Testis (tissue), 3 donors: ENCODE data around the gene GSG1L2. TPM values are rescaled to one million over a fixed set of nuclear protein-coding genes. Genes with fewer than 3 reads are reported as not detected.

ENCODE experiments used
- DNase-seq: peaks from one replicate; pipeline ENCODE4 v3.0.0-alpha.2; 2019
- H3K27ac ChIP-seq, 2 donors: fragments of 200-600 bp; sonication (generic); one replicate each; pipeline ENCODE4 v1.5.1; 2019
- H3K27me3 ChIP-seq: fragments of 200-600 bp; sonication (generic); one replicate; pipeline ENCODE4 v1.5.1; 2019
- H3K36me3 ChIP-seq: fragments of 200-600 bp; sonication (generic); one replicate; pipeline ENCODE4 v1.5.1; 2017; ENCODE audit warnings: low read depth; ENCODE audit errors: missing control alignments
- H3K4me1 ChIP-seq: fragments of 200-600 bp; sonication (generic); one replicate; pipeline ENCODE4 v1.5.1; 2019
- H3K4me3 ChIP-seq, 2 donors: fragments of 200-600 bp; sonication (generic); one replicate each; pipeline ENCODE4 v1.5.1; 2017 to 2019
- H3K9me3 ChIP-seq: fragments of 200-600 bp; sonication (generic); one replicate; pipeline ENCODE4 v1.5.1; 2017
- POLR2A ChIP-seq: fragments of 450-650 bp; IDR thresholded peaks from one replicate; pipeline ENCODE4 v1.6.1; 2017; ENCODE audit warnings: antibody characterized with exemption, mild to moderate bottlenecking, moderate library complexity
- WGBS, 2 donors: methylation state at CpG; one replicate each; pipeline ENCODE4 v1.1.5; 2018; 5-methylcytosine and 5-hydroxymethylcytosine counted together
- intact Hi-C: fragments of 100-400 bp; cut with DNase I; formaldehyde crosslinking; loops from one replicate; pipeline ENCODE4 v1.15.1; 2023; ENCODE audit warnings: low total_unique reads
- polyA plus RNA-seq: library from polyadenylated mRNA; stranded (reverse); fragments of 350-450 nt; fragmentation: Illumina TruSeq; extraction: RNeasy Lipid Tissue Mini Kit (QIAGEN cat#74804); gene quantifications from one replicate; pipeline ENCODE4 v1.2.3, GENCODE V29; 2014; ENCODE audit warnings: low read depth, low replicate concordance; ENCODE audit not compliant: insufficient read depth
- total RNA-seq, 2 donors: library from RNA; depleted of rRNA; stranded (reverse); fragments of >200 nt; gene quantifications; one replicate each; pipeline ENCODE4 v1.2.3, GENCODE V29; 2016
- TF ChIP-seq, protein P1 (sequence below), 3 experiments: fragments of 450-650 bp in 2 of 3; fragments of 200-600 bp in 1 of 3; sonication (generic) in 1 of 3; IDR thresholded peaks; one replicate each; pipeline ENCODE4 v1.5.1; 2016 to 2019; ENCODE audit warnings: antibody characterized with exemption in 3 of 3, mild to moderate bottlenecking in 2 of 3, moderate library complexity in 1 of 3

The GSG1L2 gene
- total and polyA plus RNA-seq, 3 donors from 2014 or later: 0.50 to 0.79 TPM; not detected in 1

- intact Hi-C loops: no loop called here
- Histone ChIP-seq H3K27ac (no peak overlapping the region), H3K27me3 (no peaks in the 10 kb centered on the region), H3K4me1 (peaks cover 34% of the 10 kb centered on the region), H3K4me3 (no peak overlapping the region), H3K36me3 (no peaks in the 10 kb centered on the region), H3K9me3 (no peaks in the 10 kb centered on the region)
- TF ChIP-seq POLR2A: no peak
- TF ChIP-seq, protein P1, sequence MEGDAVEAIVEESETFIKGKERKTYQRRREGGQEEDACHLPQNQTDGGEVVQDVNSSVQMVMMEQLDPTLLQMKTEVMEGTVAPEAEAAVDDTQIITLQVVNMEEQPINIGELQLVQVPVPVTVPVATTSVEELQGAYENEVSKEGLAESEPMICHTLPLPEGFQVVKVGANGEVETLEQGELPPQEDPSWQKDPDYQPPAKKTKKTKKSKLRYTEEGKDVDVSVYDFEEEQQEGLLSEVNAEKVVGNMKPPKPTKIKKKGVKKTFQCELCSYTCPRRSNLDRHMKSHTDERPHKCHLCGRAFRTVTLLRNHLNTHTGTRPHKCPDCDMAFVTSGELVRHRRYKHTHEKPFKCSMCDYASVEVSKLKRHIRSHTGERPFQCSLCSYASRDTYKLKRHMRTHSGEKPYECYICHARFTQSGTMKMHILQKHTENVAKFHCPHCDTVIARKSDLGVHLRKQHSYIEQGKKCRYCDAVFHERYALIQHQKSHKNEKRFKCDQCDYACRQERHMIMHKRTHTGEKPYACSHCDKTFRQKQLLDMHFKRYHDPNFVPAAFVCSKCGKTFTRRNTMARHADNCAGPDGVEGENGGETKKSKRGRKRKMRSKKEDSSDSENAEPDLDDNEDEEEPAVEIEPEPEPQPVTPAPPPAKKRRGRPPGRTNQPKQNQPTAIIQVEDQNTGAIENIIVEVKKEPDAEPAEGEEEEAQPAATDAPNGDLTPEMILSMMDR (IDR thresholded peaks at IDR 0.05): no peak
- DNase-seq: no peak
- WGBS, 2 donors: 54 to 66% methylated on average over 4 of the region's 4 CpGs
Observed at GRCh38 chr17:9839433-9839832, 17.6 kb upstream of the GSG1L2 start.

GRCh38 chr17:9837551-9838471 lies 15.9 kb upstream of the GSG1L2 start:
- Histone ChIP-seq H3K4me3 (no peak overlapping the region), H3K4me1 (peaks cover 28% of the 10 kb centered on the region), H3K27me3 (no peaks in the 10 kb centered on the region), H3K9me3 (no peaks in the 10 kb centered on the region), H3K36me3 (no peaks in the 10 kb centered on the region), H3K27ac (peak overlapping the region; percentile 60 to 67)
- WGBS, 2 donors: 10 to 19% methylated on average over 11 of the region's 11 CpGs
- no peak for TF ChIP-seq POLR2A
- TF ChIP-seq, protein P1 (IDR thresholded peaks at IDR 0.05): no peak
- DNase-seq: peak; percentile 79
- intact Hi-C loops: no loop called here

DNA sequence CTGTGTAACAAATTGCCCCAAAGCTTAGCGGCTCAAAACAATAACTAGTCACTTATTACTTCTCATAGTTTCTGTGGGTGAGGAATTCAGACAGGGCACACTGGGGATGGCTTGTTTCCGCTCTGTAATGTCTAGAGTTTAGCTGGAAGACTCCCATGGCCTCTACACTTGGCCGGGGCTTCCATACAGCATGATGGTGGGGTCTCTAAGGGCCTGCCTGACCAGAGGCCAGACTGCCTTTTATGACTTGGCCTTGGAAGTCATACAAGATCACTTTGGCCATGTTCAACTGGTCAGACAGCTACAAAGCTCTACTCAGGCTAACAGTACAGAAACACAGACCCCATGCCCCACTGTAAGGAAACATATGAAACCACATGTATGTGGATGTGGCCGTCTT lies 12.0 kb upstream of the GSG1L2 start:
- no peak overlapping the region for H3K27ac ChIP-seq
- no peaks in the 10 kb centered on the region for H3K9me3 ChIP-seq
- WGBS, 2 donors: 90 to 96% methylated on average over 4 of the region's 4 CpGs
- no peaks in the 10 kb centered on the region for H3K27me3 ChIP-seq
- peaks cover 21% of the 10 kb centered on the region for H3K4me1 ChIP-seq
- H3K4me3 ChIP-seq: no peak overlapping the region
- intact Hi-C loops: no loop called here
- TF ChIP-seq POLR2A: no peak
- TF ChIP-seq, protein P1 (IDR thresholded peaks at IDR 0.05): no peak
- H3K36me3 ChIP-seq: no peaks in the 10 kb centered on the region
- DNase-seq: peak; percentile 9

GRCh38 chr17:9830711-9831110 lies 8.8 kb upstream of the GSG1L2 start:
- H3K27me3 ChIP-seq: no peaks in the 10 kb centered on the region
- H3K36me3 ChIP-seq: no peaks in the 10 kb centered on the region
- peaks cover 9% of the 10 kb centered on the region for H3K4me1 ChIP-seq
- DNase-seq: no peak
- 80 to 94% methylated on average over 2 of the region's 2 CpGs for WGBS, 2 donors
- H3K27ac ChIP-seq: peak overlapping the region in 1 of 2 donors; percentile 62
- no peak overlapping the region for H3K4me3 ChIP-seq
- no peaks in the 10 kb centered on the region for H3K9me3 ChIP-seq
- intact Hi-C loops: no loop called here
- TF ChIP-seq, protein P1 (IDR thresholded peaks at IDR 0.05): no peak
- TF ChIP-seq POLR2A: no peak
